GM12878 (cell line): ENCODE data around the gene BMAL2. TPM values are rescaled to one million over a fixed set of nuclear protein-coding genes. Genes with fewer than 3 reads are reported as not detected.

Experiments used
- ATAC-seq: fragments of 200-7000 bp; cut with Tn5 transposase; 3 replicates; pipeline ENCODE4 v1.9.1; 2020; ENCODE audit warnings: mild to moderate bottlenecking, moderate library complexity
- BruUV-seq: library from RNA; stranded (reverse); fragments of 400-500 nt; replicated peaks from 2 replicates; lab custom pipeline; 2021; lab: Mats Ljungman, UMichigan
- CTCF ChIA-PET: fragments of 300-600 bp; sonication (Branson Sonifier 250); formaldehyde crosslinking; extraction: SDS; loops from one replicate; lab custom pipeline; 2021; ENCODE audit warnings: inconsistent platforms; lab: Yijun Ruan, JAX
- POLR2A ChIA-PET: fragments of 350-600 bp; formaldehyde crosslinking; extraction: SDS; loops from one replicate; lab custom pipeline; 2021; ENCODE audit warnings: inconsistent platforms; lab: Charles Lee
- RAD21 ChIA-PET: fragments of 300-600 bp; sonication (Branson Sonifier 250); formaldehyde crosslinking; loops from one replicate; lab custom pipeline; 2023; ENCODE audit warnings: antibody characterized with exemption; ENCODE audit not compliant: unreplicated experiment; lab: Charles Lee
- SMC1A ChIA-PET: fragments of 300-600 bp; sonication (Branson Sonifier 250); formaldehyde crosslinking; loops from one replicate; lab custom pipeline; 2023; ENCODE audit not compliant: unreplicated experiment, uncharacterized antibody; lab: Charles Lee
- DNase-seq: peaks from one replicate; pipeline ENCODE4 v3.0.0-alpha.2; 2011; ENCODE audit warnings: low read depth, low spot score
- FAIRE-seq: peaks from 3 replicates; lab custom pipeline; 2011; peaks lifted over from hg19 to GRCh38; lab: Jason Lieb, UNC
- H2AFZ ChIP-seq: 2 replicates; pipeline ENCODE4 v1.6.0; 2011; ENCODE audit warnings: low read depth, low read length, control low read depth; ENCODE audit not compliant: control insufficient read depth
- H3K27ac ChIP-seq: 2 replicates; pipeline ENCODE4 v1.5.1; 2011; ENCODE audit warnings: control low read depth; ENCODE audit not compliant: control insufficient read depth, insufficient read depth
- H3K27me3 ChIP-seq, 2 experiments: replicated peaks in 1 of 2; 2 replicates each; pipeline versions ENCODE4 v1.6.0 to v1.6.1; 2011; ENCODE audit warnings: low read length in 1 of 2; ENCODE audit not compliant: control insufficient read depth in 2 of 2, insufficient read depth in 2 of 2
- H3K36me3 ChIP-seq, 2 experiments: 2 replicates each; pipeline ENCODE4 v1.5.1; 2011; ENCODE audit warnings: low read length in 1 of 2; ENCODE audit not compliant: control insufficient read depth in 2 of 2, insufficient read depth in 2 of 2
- H3K4me1 ChIP-seq: 2 replicates; pipeline ENCODE4 v1.6.1; 2011; ENCODE audit warnings: mild to moderate bottlenecking, low read length, moderate library complexity, mixed read lengths; ENCODE audit not compliant: control insufficient read depth, insufficient read depth
- H3K4me2 ChIP-seq: 2 replicates; pipeline ENCODE4 v1.6.0; 2011; ENCODE audit warnings: control low read depth; ENCODE audit not compliant: control insufficient read depth, insufficient read depth
- H3K4me3 ChIP-seq: fragments of 200-600 bp; sonication (generic); 2 replicates; pipeline ENCODE4 v1.5.1; 2016
- H3K79me2 ChIP-seq: 2 replicates; pipeline ENCODE4 v1.6.0; 2011; ENCODE audit warnings: low read length; ENCODE audit not compliant: control insufficient read depth, insufficient read depth
- H3K9ac ChIP-seq: 2 replicates; pipeline ENCODE4 v1.8.0; 2011; ENCODE audit warnings: low read length, control low read depth, mixed read lengths; ENCODE audit not compliant: control insufficient read depth, insufficient read depth
- H3K9me3 ChIP-seq: replicated peaks from 3 replicates; pipeline ENCODE4 v1.5.1; 2011; ENCODE audit warnings: mild to moderate bottlenecking, low read length; ENCODE audit not compliant: control insufficient read depth, insufficient read depth
- H4K20me1 ChIP-seq: 2 replicates; pipeline ENCODE4 v1.6.0; 2011; ENCODE audit not compliant: control insufficient read depth, insufficient read depth
- BACH1 ChIP-seq: fragments of 450-650 bp; IDR thresholded peaks from 2 replicates; pipeline ENCODE4 v1.6.1; 2017; ENCODE audit warnings: mild to moderate bottlenecking, borderline replicate concordance
- CHD2 ChIP-seq: IDR thresholded peaks from 2 replicates; pipeline ENCODE4 v1.6.1; 2011; ENCODE audit warnings: low read depth, low read length, improper control_type of control experiment, borderline replicate concordance
- CREB1 ChIP-seq: IDR thresholded peaks from 2 replicates; pipeline ENCODE4 v1.6.1; 2012; ENCODE audit warnings: low read depth, mild to moderate bottlenecking, inconsistent platforms
- E4F1 ChIP-seq: fragments of 450-650 bp; IDR thresholded peaks from 2 replicates; pipeline ENCODE4 v1.6.1; 2018; ENCODE audit warnings: borderline replicate concordance, mild to moderate bottlenecking; ENCODE audit not compliant: partially characterized antibody
- ETV6 ChIP-seq, 2 experiments: fragments of 450-650 bp in 1 of 2; IDR thresholded peaks in 1 of 2; conservative IDR thresholded peaks in 1 of 2; 2 replicates each; pipeline ENCODE4 v1.6.1; 2014; ENCODE audit warnings: antibody characterized with exemption in 1 of 2, borderline replicate concordance in 1 of 2, low read depth in 1 of 2, mild to moderate bottlenecking in 1 of 2, moderate library complexity in 1 of 2
- IRF5 ChIP-seq: fragments of 450-650 bp; IDR thresholded peaks from 2 replicates; pipeline ENCODE4 v1.6.1; 2017; ENCODE audit warnings: borderline replicate concordance
- KLF5 ChIP-seq: fragments of 450-650 bp; IDR thresholded peaks from 2 replicates; pipeline ENCODE4 v1.6.1; 2014; ENCODE audit warnings: mild to moderate bottlenecking; ENCODE audit not compliant: partially characterized antibody
- NBN ChIP-seq: fragments of 450-650 bp; IDR thresholded peaks from 2 replicates; pipeline ENCODE4 v1.6.1; 2016
- PML ChIP-seq: IDR thresholded peaks from 2 replicates; pipeline ENCODE4 v1.6.1; 2012; ENCODE audit warnings: low read length, inconsistent platforms
- POU2F2 ChIP-seq: IDR thresholded peaks from 3 replicates; pipeline ENCODE4 v1.6.1; 2011; ENCODE audit warnings: low read depth, mild to moderate bottlenecking, low read length, borderline replicate concordance
- SP1 ChIP-seq: IDR thresholded peaks from one replicate; pipeline ENCODE4 v1.6.1; 2011; ENCODE audit warnings: low read depth, low read length
- USF2 ChIP-seq: IDR thresholded peaks from 2 replicates; pipeline ENCODE4 v1.6.1; 2011; ENCODE audit warnings: low read depth, low read length, improper control_type of control experiment, borderline replicate concordance
- ZBTB11 ChIP-seq: fragments of 450-650 bp; formaldehyde crosslinking; IDR thresholded peaks from 2 replicates; pipeline ENCODE4 v1.5.0; 2022; ENCODE audit warnings: mild to moderate bottlenecking, missing genetic modification characterization
- WGBS: methylation state at CpG from one replicate; pipeline ENCODE4 v1.1.6; 2016; ENCODE audit warnings: low lambda C conversion rate; ENCODE audit not compliant: insufficient replicate concordance, insufficient coverage; ENCODE audit errors: missing lambda C conversion rate; 5-methylcytosine and 5-hydroxymethylcytosine counted together
- in situ Hi-C: fragments of 300-500 bp; cut with MboI; formaldehyde crosslinking; loops from 9 replicates; pipeline ENCODE4 v1.14.3; 2018; ENCODE audit warnings: mixed read lengths
- intact Hi-C: fragments of 100-400 bp; cut with micrococcal nuclease; formaldehyde crosslinking; loops from one replicate; pipeline ENCODE4 v1.14.2; 2022; ENCODE audit not compliant: unreplicated experiment
- polyA plus RNA-seq, 11 experiments: library from polyadenylated mRNA; depleted of rRNA in 4 of 11; unstranded in 6 of 11; stranded (reverse) in 5 of 11; fragments of >200 nt; fragmentation: Nextera tagmentation in 4 of 11; fragmentation: Illumina TruSeq in 1 of 11; extraction: Ambion mirVana in 4 of 11; extraction: Trizol in 1 of 11; gene quantifications; 1 replicate in 1 of 11; 2 replicates in 10 of 11; pipeline versions ENCODE4 v1.2.1 to v1.2.3, GENCODE V29; 2011 to 2016; ENCODE audit warnings: inconsistent platforms in 2 of 11, missing spikeins in 2 of 11, low read depth in 1 of 11
- total RNA-seq, 4 experiments: library from RNA; depleted of rRNA in 3 of 4; stranded (reverse); fragments of >200 nt in 3 of 4; fragmentation: Illumina TruSeq in 1 of 4; extraction: Trizol in 1 of 4; gene quantifications; 2 replicates each; pipeline versions ENCODE4 v1.2.1 to v1.2.3, GENCODE V29; 2013 to 2021

The BMAL2 gene
- total and polyA plus RNA-seq, 10 of the 15 experiments (the other 5 are each of a cell fraction or from before 2014, with no cell fraction given) = 7.9 to 53.6 (median 35.5) TPM

GRCh38 chr12:27343255-27344000 lies 10.8 kb downstream of the BMAL2 start (continued):
- TF ChIP-seq CREB1 (no peak), USF2 (no peak)

GRCh38 chr12:27344246-27344645 lies 11.6 kb downstream of the BMAL2 start:
- no peak overlapping the region for H2AFZ ChIP-seq
- POLR2A ChIA-PET = interaction anchor here (0.8 kb wide), 1 partner anchor 48 kb away, joined by 4 read pairs; no protein-coding TSS in a partner anchor
- TF ChIP-seq CHD2 = no peak
- TF ChIP-seq PML = no peak
- no peak for TF ChIP-seq NBN
- no peak for TF ChIP-seq ZBTB11 (CRISPR knock-in tag)
- TF ChIP-seq SP1 = no peak
- no peak for TF ChIP-seq BACH1
- TF ChIP-seq E4F1 = no peak
- no peak for TF ChIP-seq KLF5
- TF ChIP-seq IRF5 = no peak
- no peak for TF ChIP-seq ETV6 (conservative IDR thresholded peaks at IDR 0.05 in 1 of 2, IDR thresholded peaks at IDR 0.05 in 1 of 2; ENCODE audit: borderline replicate concordance in 1 of 2, low read depth in 1 of 2)
- no peak for TF ChIP-seq POU2F2

More at GRCh38 chr12:27344246-27344645, 11.6 kb downstream of the BMAL2 start:
- DNase-seq = no peak
- peak; percentile 62 for ATAC-seq
- intact Hi-C loops (no loop called here), in situ Hi-C loops (no loop called here)
- Histone ChIP-seq H4K20me1 (no peaks in the 10 kb centered on the region), H3K27me3 (no peaks in the 10 kb centered on the region), H3K9ac (no peak overlapping the region), H3K4me1 (peaks cover 10% of the 10 kb centered on the region), H3K36me3 (0 out of 4 replicates have a peak, but pooled peaks cover 0 to 2% of the 10 kb centered on the region in 2 experiments), H3K4me3 (no peak overlapping the region), H3K79me2 (peaks cover 95% of the 10 kb centered on the region), H3K27ac (no peak overlapping the region), H3K9me3 (no peaks in the 10 kb centered on the region), H3K4me2 (no peak overlapping the region)
- no peak for FAIRE-seq
- CTCF ChIA-PET = interaction anchor here (1.0 to 1.8 kb wide), 4 partner anchors 8 to 328 kb away, joined by 3 to 6 read pairs (median 3); no protein-coding TSS in a partner anchor
- RAD21 ChIA-PET = no interaction called here
- SMC1A ChIA-PET = interaction anchor here (1.1 kb wide), 1 partner anchor 37 kb away, joined by 4 read pairs; no protein-coding TSS in a partner anchor
- BruUV-seq = no TSS peak
- 71% methylated on average over 2 of the region's 2 CpGs for WGBS
